GM21526 (cell line): ENCODE data around the gene CSTB.
A peak's percentile ranks its signal among the peaks of the same experiment; 100 is the strongest.

ENCODE experiments used
- ATAC-seq: cut with Tn5 transposase; IDR thresholded peaks from one replicate; pipeline ENCODE4 v1.9.1; 2021; ENCODE audit warnings: moderate library complexity; ENCODE audit not compliant: unreplicated experiment, low FRiP score

The CSTB gene

DNA sequence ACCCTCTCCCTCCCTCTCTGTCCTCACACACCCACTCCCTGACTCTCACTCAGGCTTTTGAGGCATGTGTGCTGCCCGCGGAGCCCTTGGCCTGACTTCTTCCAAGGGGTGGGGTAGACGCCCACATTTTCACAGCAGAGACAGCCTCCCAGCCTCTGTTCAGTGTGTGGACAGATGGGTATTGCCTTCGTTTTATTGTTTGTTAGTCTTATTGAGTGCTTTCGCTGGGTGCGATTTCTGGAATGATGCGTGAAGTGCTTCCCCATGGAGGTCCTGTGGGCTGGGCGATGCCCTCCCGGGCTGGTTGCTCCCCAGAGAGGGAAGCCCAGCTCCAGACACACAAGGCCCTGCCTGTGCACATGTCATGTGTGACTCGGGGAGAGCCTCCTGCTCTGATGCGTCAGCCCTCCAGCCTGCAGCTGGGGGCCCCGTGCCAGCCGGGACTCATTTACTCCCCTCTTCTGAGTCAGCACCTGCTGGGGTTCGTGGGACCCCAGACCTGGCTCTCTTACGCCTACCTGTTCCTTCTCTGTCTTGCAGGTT is 42.5 kb downstream of the CSTB start:
- no peak for ATAC-seq

DNA sequence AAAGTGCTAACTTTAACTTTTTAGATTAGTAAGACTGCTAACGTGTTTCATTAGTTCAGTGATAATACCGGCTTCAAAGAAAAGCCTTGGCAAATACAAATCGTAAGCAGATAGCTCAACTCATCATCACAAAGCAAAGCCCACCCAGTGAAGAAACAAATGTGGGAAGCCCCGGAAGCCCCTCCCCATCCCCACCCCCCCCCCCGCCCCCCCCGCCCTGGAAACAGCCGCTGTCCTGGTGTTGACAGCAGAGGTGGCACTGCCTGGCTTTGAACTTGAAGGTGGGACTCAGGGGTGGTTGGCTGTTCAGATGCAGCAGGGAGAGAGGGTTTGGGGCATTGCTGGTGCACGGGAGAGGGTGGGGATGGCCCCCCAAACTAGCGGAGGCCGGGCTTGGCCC is 43.0 kb downstream of the CSTB start:
- no peak for ATAC-seq

DNA sequence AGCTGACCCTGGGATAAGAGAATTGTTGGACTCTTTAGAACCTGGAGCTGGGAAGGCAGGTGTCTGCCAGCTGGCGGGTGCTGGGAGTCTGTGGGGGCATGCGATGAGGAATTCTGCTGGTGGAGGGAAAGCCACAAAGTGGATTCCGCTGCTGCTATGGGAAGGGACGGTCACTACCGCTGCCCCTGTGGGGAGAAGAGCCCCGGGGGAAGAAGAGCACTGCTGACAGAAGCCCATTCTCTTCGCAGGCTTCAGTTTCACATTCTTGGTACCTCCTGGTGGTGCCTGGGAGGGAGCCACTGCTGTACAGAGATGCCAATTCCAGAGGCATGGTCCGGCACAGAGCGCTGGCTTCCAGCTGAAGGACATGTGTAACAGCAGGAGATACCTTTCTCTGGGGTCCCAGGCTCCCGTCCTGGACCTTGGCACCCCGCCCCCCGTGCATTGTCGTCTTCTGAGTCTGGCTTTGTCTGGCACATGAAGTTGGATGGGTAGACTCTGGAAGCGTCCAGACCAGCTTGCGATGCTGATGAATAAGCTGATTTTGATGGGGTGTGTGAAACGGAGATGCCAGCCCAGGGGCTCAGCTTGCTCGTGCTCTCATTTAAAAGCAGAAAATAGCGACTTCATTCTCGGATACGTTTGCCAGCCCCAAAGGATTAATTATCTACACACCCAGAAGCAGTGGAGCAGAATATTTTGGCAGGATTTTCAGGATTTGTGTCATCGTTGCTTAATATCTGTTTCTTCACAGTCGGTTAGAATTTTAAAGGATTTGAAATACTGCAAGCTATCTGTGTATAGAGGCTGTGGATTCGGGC is 44.0 kb downstream of the CSTB start:
- ATAC-seq, result no peak

DNA sequence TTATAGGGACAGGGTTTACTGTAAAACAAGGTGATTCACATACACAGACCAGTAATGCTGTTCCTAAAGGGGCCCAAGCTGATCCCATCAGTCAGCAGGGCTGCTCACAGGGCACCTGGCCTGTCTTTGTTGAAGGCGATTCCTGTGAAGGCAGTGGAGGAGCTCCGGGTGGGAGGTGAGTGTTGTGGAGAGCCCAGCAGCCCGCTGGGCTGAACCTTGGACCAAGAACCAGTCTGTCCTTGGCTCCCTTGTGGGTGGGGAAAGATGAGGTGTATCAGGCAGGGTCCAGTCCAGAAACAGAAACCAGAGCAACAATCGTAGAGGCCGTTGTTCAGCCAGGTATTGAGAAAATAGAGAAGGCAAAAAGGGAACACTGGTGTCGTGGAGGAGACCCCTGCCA is 44.6 kb downstream of the CSTB start:
- ATAC-seq, result no peak

GRCh38 chr21:43728467-43729390 is 47.4 kb downstream of the CSTB start:
- ATAC-seq, result peak; percentile 47

- peak; percentile 3 for ATAC-seq
Measured at GRCh38 chr21:43728154-43728466, 48.0 kb downstream of the CSTB start.

GRCh38 chr21:43727519-43728153 is 48.5 kb downstream of the CSTB start:
- no peak for ATAC-seq

- ATAC-seq, result no peak
Measured at GRCh38 chr21:43726686-43727518, 49.2 kb downstream of the CSTB start.
